Epithelial cell of prostate (primary cell): ENCODE results near the gene NCAM2.
"Not testable (repeated sequence)": the region's sequence is repeated elsewhere in the genome, so short reads cannot be mapped to it uniquely, and the experiment has no call there.

Experiments
- DNase-seq: peaks from one replicate; pipeline ENCODE4 v3.0.0-alpha.2; 2011; ENCODE audit warnings: low read depth, low spot score
- H3K27ac ChIP-seq: fragments of 450-650 bp; 2 replicates; pipeline ENCODE4 v1.5.1; 2017; ENCODE audit warnings: mild to moderate bottlenecking

The NCAM2 gene

GRCh38 chr21:21097466-21097865, 99.3 kb downstream of the NCAM2 start:
- H3K27ac ChIP-seq, result no peak overlapping the region
- no peak for DNase-seq

- no peak for DNase-seq
- H3K27ac ChIP-seq, result no peak overlapping the region
Measured at GRCh38 chr21:21101911-21102310, 103.7 kb downstream of the NCAM2 start.

GRCh38 chr21:21102896-21103295, 104.7 kb downstream of the NCAM2 start:
- no peak for DNase-seq

GRCh38 chr21:21103692-21104091, 105.5 kb downstream of the NCAM2 start:
- no peak for DNase-seq
- no peak overlapping the region for H3K27ac ChIP-seq

More at GRCh38 chr21:21102896-21103295, 104.7 kb downstream of the NCAM2 start:
- H3K27ac ChIP-seq, result no peak overlapping the region

- no peak overlapping the region for H3K27ac ChIP-seq
Measured at GRCh38 chr21:21109736-21110135, 111.5 kb downstream of the NCAM2 start.

GRCh38 chr21:21111309-21111920, 113.2 kb downstream of the NCAM2 start:
- DNase-seq, result no peak
- no peak overlapping the region for H3K27ac ChIP-seq

More at GRCh38 chr21:21109736-21110135, 111.5 kb downstream of the NCAM2 start:
- DNase-seq, result no peak

GRCh38 chr21:21114461-21114860, 116.3 kb downstream of the NCAM2 start:
- no peak overlapping the region for H3K27ac ChIP-seq
- no peak for DNase-seq

- no peak overlapping the region for H3K27ac ChIP-seq
- DNase-seq, result no peak
Measured at GRCh38 chr21:21119091-21119490, 120.9 kb downstream of the NCAM2 start.

- no peak for DNase-seq
- no peak overlapping the region for H3K27ac ChIP-seq
Measured at GRCh38 chr21:21122680-21123079, 124.5 kb downstream of the NCAM2 start.

GRCh38 chr21:21132390-21132789, 134.2 kb downstream of the NCAM2 start:
- H3K27ac ChIP-seq, result no peak overlapping the region
- no peak for DNase-seq

GRCh38 chr21:21137986-21138385, 139.8 kb downstream of the NCAM2 start:
- H3K27ac ChIP-seq, result no peak overlapping the region
- no peak for DNase-seq

GRCh38 chr21:21146587-21147373, 148.6 kb downstream of the NCAM2 start:
- no peak overlapping the region for H3K27ac ChIP-seq
- DNase-seq, result no peak

GRCh38 chr21:21147374-21147745, 149.2 kb downstream of the NCAM2 start:
- no peak overlapping the region for H3K27ac ChIP-seq
- DNase-seq, result no peak

GRCh38 chr21:21148009-21148408, 149.8 kb downstream of the NCAM2 start:
- no peak for DNase-seq

GRCh38 chr21:21148514-21148913, 150.3 kb downstream of the NCAM2 start:
- H3K27ac ChIP-seq, result no peak overlapping the region

More at GRCh38 chr21:21148009-21148408, 149.8 kb downstream of the NCAM2 start:
- H3K27ac ChIP-seq, result no peak overlapping the region

GRCh38 chr21:21149445-21149844, 151.2 kb downstream of the NCAM2 start:
- not testable (repeated sequence) for DNase-seq, H3K27ac ChIP-seq

More at GRCh38 chr21:21148514-21148913, 150.3 kb downstream of the NCAM2 start:
- no peak for DNase-seq

- no peak overlapping the region for H3K27ac ChIP-seq
- no peak for DNase-seq
Measured at GRCh38 chr21:21151231-21151630, 153.0 kb downstream of the NCAM2 start.

GRCh38 chr21:21156397-21156796, 158.2 kb downstream of the NCAM2 start:
- no peak for DNase-seq
- no peak overlapping the region for H3K27ac ChIP-seq

GRCh38 chr21:21156957-21157356, 158.7 kb downstream of the NCAM2 start:
- H3K27ac ChIP-seq, result no peak overlapping the region
- no peak for DNase-seq

GRCh38 chr21:21158376-21158918, 160.2 kb downstream of the NCAM2 start:
- no peak overlapping the region for H3K27ac ChIP-seq
- no peak for DNase-seq

- DNase-seq, result no peak
- no peak overlapping the region for H3K27ac ChIP-seq
Measured at GRCh38 chr21:21159253-21159899, 161.2 kb downstream of the NCAM2 start.
